ENCODE data around the gene KDM2B.
A peak's percentile ranks its signal among the peaks of the same experiment; 100 is the strongest.

Gene KDM2B

GRCh38 chr12:121453629-121454028, 127.2 kb downstream of the KDM2B start:
- DNase-seq, result no peak

- DNase-seq, result no peak
Measured at GRCh38 chr12:121452985-121453360, 127.8 kb downstream of the KDM2B start.

DNA sequence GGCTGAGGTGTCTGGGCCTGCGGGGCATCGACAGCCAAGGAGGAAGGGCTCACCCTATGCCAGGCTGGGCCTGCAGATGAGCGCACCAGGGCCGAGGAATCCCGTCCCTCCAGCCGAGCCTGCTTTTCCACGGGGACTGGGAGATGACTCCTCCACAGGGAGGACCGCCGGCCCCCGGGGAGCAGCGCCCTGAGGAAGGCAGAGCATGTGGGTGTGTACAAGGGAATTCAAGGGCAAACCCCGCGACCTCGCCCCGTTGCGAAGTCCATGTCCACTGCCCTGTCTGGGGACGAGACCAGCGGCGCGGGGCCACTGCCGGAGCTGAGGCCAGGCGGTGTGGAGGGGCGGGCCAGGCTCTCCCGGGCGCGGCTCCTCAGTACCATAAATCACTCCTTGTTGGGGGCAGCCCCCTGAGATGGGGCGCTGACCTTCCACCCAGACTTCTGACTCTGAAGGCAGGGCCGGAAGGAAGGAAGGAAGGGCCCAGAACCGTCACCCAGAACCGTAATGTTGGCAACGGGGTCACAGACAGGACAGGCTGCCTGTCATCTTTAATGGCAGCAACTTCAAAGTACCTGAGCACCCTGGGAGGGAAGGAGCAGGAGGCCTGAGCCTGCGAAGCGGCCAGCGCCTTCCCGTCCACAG, 128.4 kb downstream of the KDM2B start:
- peak; percentile 53 for DNase-seq

DNA sequence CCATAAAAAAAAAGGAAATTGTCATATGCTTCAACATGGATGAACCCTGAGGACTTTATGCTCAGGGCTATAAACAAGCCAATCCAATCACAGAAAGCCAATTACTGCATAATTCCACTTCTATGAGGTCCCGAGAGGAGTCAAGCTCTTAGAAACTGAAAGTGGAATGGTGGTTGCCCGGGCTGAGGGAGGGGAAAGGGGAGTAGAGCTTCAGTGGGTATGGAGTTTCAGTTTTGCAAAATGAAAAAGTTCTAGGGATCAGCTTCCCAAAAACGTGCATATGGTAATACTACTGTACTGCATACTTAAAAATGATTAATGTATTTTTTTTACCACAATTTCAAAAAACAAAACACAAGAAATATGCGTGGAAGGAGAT, 128.9 kb downstream of the KDM2B start:
- DNase-seq, result peak; percentile 93

- no peak for DNase-seq
Measured at GRCh38 chr12:121448771-121449315, 132.0 kb downstream of the KDM2B start.

GRCh38 chr12:121446750-121447149, 134.1 kb downstream of the KDM2B start:
- DNase-seq, result peak; percentile 40

DNA sequence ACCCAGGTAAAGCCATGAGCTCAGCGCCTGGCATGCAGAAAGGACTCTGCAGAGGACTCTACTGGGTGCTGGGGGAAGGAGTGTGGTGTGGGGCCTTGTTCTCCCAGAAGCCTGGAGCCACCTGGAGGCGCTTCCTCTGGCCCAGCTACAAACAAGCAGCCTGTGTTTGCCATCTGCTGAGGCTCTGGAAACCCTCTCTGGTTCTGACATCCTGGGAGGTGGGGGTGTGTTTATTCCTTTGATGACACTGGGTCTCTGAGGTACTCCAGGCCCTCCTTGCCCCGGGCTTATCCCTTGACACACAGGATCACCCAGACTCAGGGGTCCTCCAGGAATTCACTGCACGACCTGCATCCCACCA, 136.0 kb downstream of the KDM2B start:
- DNase-seq, result no peak

- no peak for DNase-seq
Measured at GRCh38 chr12:121443911-121444841, 136.6 kb downstream of the KDM2B start.

- peak; percentile 75 for DNase-seq
Measured at GRCh38 chr12:121443193-121443870, 137.5 kb downstream of the KDM2B start.

DNA sequence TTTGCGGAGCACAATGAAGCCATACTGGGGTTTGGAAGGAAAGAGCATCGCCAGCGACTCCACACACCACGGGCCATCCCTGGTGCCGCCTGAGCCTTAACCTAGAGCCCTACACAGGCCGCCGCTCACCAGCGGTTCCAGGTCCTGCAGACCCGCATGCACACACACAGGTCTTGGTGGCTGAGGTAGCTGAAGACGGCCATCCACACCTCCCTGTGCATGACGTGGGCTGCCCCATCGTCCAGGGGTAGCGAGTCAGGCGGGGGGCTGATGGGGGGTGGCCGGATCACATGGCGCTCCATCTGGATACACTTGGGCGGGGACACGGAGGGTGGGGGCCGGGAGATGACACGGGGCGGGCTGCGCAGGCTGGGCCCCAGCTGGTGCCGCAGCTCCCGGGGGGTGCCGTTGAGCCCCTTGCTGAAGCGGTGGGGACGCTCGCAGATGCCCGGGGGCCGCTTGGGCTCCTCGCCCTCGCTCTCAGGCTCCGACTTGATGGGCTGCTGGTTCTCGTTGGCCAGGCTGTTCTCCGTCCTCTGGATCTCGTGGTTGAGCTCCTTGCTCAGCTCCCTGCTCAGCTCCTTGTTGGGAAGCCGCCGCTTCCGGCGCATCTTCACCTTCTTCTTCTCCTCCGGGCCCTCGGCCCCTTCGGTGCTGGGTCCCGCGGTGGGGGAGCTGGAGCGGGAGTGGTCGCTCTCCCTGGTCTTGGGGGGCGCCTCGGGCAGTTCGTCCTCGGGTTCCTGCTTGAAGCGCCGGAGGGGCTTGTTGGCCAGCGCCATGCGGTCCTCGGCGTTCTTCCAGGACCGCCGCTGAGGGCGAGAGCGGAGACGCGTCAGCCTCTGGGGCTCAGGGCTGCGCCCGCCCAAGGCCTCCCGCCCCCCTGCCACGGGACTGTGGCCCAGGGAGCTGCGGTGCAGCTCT, 138.5 kb downstream of the KDM2B start:
- DNase-seq, result no peak

- no peak for DNase-seq
Measured at GRCh38 chr12:121441555-121441954, 139.3 kb downstream of the KDM2B start.

GRCh38 chr12:121440768-121441167, 140.1 kb downstream of the KDM2B start:
- no peak for DNase-seq

GRCh38 chr12:121439715-121440114, 141.1 kb downstream of the KDM2B start:
- no peak for DNase-seq

DNA sequence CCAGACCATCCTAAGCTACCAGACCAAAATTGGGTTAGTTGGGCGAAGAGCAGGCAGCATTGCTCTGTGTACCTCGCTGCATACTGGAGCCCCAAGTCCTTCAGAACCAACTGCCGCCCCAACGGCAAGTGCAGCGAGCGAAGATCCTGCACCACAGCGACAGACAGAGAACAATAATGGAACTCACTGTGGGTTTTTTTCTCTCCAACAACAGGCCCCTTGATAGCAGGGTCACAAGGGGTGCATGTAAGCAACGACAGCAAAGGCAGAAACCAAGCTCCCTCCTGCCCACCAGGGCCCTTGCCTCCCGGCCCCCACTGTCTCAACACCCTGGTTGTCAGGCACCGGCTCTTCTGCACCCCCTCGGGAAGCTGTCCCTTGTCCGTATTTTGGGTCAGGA, 141.9 kb downstream of the KDM2B start:
- DNase-seq, result no peak

DNA sequence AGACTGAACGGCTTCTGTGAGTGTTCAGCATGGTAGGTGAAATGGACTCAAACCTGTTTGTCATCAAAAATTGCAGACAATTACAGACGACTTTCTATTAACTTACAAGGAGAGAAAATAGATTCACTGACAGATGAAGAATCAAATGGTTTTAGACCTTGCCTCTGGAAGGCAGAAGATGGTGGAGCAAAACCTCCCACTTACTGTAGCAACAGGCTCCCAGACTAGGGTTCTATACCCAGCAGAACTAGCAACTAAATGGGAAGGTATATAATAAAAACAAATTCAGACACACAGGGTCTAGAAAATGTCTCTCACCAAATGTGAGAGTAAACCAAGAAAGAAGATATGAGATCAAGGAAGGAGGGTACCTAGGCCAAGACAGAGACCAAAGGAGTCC, 144.1 kb downstream of the KDM2B start:
- DNase-seq, result no peak

DNA sequence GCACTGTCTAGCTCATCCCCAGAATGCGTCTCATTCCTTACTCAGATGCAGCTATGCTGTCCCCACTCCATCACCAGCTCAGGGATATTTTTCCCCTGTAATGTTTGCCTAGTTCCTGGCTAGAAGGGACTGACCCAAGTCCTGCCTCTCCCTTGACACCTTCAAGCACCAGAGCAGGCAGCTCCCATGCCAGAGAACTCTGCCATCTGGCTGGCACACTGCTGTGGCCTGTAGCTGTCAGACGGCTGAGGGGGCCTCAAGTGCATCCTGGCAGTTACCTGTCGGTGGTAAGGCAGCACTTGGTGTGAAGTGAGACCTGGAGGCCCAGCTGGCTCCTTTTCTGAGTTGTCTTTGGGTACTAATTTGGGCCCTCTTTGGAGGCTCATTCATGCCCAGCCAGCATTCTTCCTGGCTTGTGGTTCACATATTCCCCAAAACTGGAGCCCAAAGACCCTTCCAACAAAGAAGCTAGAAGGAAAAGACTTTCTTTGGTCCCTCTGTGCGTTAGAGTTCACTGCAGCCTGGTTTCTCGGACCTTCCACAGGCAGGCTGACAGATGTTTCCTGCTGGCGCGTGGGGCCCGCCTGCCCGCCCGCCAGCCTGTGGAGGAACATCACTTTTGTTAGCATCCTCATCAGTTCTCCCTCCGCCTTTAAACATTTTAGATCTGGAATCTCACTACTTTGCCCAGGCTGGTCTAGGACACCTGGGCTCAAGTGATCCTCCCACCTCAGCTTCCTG, 147.9 kb downstream of the KDM2B start:
- DNase-seq, result no peak

DNA sequence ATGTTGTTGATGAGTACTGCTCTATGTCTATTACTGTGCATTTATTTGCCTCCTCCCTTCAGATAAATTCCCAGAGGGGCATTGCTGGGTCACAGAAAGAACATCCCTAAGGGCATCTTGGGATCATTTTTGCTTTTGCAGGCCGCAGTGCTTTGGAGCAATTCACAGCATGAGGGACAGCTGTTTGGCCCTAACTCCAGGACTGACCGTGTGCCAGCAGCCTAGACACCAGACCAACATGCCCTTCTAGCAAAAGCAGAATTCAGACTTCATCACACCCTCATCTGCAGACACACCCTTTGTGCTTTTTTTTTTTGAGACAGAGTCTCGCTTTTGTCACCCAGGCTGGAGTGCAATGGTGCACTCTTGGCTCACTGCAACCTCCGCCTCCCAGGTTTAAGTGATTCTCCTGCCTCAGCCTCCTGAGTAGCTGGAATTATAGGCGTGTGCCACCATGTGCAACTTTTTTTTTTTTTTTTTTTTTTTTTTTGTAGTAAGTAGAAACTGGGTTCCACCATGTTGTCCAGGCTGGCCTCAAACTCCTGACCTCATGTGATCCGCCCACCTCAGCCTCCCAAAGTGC, 149.9 kb downstream of the KDM2B start:
- DNase-seq, result no peak

- DNase-seq, result no peak
Measured at GRCh38 chr12:121428883-121429282, 151.9 kb downstream of the KDM2B start.

DNA sequence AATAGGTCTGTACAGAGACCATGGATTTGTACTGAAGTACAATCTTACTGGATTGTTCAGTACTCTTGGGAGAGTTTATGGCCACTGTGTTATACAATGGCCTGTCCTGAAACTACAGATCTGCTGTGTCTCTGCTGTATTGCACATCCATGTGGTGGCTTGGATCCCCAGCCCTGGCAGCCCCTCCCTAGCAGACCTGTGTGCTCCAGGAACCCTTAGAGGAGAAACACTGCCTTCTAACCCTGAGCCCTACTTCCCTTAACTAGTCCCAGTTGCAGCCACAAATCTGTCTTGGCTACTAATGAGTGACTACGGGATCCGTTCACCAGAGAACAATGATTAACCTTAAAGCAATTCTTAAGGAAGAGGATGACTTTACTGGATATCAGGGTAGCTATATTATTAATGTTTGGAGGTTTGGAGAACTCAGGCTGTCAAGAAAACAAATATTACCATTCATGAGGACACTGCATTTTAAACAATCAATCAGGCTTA, 153.2 kb downstream of the KDM2B start:
- no peak for DNase-seq

DNA sequence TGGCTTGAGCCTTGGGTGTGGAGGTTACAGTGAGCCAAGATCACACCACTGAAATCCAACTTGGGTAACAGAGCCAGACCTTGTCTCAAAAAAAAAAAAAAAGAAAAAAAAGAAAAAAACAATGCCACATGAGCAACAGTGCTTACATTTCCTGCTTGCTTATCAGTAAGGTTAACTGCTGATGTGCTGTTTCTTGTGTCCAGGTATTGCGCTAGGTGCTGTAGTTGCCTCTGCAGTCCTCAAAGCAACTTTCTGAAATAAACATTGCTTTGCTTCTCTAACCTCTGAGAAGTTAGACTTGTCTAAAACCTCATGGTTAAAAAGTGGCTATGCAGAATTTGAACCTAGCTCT, 156.2 kb downstream of the KDM2B start:
- DNase-seq, result no peak
